Measurements from ENCODE around the gene BCL2L2. TPM values are rescaled to one million over a fixed set of nuclear protein-coding genes. Genes with fewer than 3 reads are reported as not detected.
"Not testable (repeated sequence)": the region's sequence is repeated elsewhere in the genome, so short reads cannot be mapped to it uniquely, and the experiment has no call there.

The BCL2L2 gene
- total RNA-seq, 1 donor from 2014 or later, result 49.2 TPM

DNA sequence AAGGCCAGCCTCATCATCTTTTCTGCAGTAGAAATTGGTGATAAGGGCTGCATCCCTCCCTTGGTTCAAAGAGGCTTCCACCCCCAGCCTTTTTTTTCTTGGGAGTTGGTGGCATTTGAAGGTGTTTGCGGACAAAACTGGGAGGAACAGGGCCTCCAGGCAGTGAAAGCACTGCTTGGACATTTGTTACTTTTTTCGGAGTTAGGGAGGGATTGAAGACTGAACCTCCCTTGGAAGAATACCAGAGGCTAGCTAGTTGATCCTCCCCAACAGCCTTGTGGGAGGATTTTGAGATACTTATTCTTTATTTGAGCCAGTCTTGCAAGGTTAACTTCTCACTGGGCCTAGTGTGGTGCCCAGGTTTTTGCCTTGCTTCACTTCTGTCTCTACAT, 17.8 kb downstream of the BCL2L2 start:
- TF ChIP-seq, protein P1, sequence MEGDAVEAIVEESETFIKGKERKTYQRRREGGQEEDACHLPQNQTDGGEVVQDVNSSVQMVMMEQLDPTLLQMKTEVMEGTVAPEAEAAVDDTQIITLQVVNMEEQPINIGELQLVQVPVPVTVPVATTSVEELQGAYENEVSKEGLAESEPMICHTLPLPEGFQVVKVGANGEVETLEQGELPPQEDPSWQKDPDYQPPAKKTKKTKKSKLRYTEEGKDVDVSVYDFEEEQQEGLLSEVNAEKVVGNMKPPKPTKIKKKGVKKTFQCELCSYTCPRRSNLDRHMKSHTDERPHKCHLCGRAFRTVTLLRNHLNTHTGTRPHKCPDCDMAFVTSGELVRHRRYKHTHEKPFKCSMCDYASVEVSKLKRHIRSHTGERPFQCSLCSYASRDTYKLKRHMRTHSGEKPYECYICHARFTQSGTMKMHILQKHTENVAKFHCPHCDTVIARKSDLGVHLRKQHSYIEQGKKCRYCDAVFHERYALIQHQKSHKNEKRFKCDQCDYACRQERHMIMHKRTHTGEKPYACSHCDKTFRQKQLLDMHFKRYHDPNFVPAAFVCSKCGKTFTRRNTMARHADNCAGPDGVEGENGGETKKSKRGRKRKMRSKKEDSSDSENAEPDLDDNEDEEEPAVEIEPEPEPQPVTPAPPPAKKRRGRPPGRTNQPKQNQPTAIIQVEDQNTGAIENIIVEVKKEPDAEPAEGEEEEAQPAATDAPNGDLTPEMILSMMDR (IDR thresholded peaks at IDR 0.05), result no peak

DNA sequence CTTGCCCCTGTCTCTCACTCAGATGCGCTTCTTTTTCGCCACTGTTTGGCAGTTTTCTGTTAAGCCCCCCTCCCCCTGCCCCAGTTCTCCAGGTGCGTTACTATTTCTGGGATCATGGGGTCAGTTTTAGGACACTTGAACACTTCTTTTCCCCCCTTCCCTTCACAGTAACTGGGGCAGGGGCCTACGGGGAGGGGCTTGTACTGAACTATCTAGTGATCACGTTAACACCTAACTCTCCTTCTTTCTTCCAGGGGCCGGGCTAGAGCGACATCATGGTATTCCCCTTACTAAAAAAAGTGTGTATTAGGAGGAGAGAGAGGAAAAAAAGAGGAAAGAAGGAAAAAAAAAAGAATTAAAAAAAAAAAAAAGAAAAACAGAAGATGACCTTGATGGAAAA, 18.4 kb downstream of the BCL2L2 start:
- DNase-seq (ENCODE audit: low spot score in 2 of 2), result peak in 1 of 2 donors; percentile 55

More for the DNA sequence above, 17.8 kb downstream of the BCL2L2 start:
- Histone ChIP-seq H3K4me3 (no peak overlapping the region), H3K27me3 (no peaks in the 10 kb centered on the region), H3K27ac (no peak overlapping the region), H3K4me1 (peaks cover 5 to 16% of the 10 kb centered on the region in 2 donors), H3K9me3 (no peaks in the 10 kb centered on the region), H3K36me3 (peaks cover 25 to 32% of the 10 kb centered on the region in 2 donors)
- intact Hi-C loops (cut with DNase I), result loop anchor here (5.0 to 10.0 kb wide), 2 partner anchors 233 to 1040 kb away; partner anchors contain the start of genes NFATC4 and THTPA
- no peak for DNase-seq (ENCODE audit: low spot score in 2 of 2)

DNA sequence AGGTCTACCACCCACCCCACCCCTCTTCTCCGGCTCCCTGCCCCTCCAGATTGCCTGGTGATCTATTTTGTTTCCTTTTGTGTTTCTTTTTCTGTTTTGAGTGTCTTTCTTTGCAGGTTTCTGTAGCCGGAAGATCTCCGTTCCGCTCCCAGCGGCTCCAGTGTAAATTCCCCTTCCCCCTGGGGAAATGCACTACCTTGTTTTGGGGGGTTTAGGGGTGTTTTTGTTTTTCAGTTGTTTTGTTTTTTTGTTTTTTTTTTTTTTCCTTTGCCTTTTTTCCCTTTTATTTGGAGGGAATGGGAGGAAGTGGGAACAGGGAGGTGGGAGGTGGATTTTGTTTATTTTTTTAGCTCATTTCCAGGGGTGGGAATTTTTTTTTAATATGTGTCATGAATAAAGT, 19.1 kb downstream of the BCL2L2 start:
- not testable (repeated sequence) for H3K27me3 ChIP-seq; H3K27ac ChIP-seq; H3K4me3 ChIP-seq; DNase-seq (ENCODE audit: low spot score in 2 of 2); H3K9me3 ChIP-seq
- Histone ChIP-seq H3K36me3 (peaks cover 25 to 32% of the 10 kb centered on the region in 2 donors), H3K4me1 (peaks cover 5 to 11% of the 10 kb centered on the region in 2 donors)
- intact Hi-C loops (cut with DNase I), result loop anchor here (10.0 kb wide), 1 partner anchor 1039 kb away; the partner anchor contains the start of gene NFATC4

More for the DNA sequence above, 18.4 kb downstream of the BCL2L2 start:
- peaks cover 25 to 32% of the 10 kb centered on the region in 2 donors for H3K36me3 ChIP-seq
- H3K27ac ChIP-seq, result no peak overlapping the region
- TF ChIP-seq, protein P1 (IDR thresholded peaks at IDR 0.05), result no peak
- peaks cover 5 to 16% of the 10 kb centered on the region in 2 donors for H3K4me1 ChIP-seq
- intact Hi-C loops (cut with DNase I), result loop anchor here (5.0 to 10.0 kb wide), 2 partner anchors 232 to 1040 kb away; partner anchors contain the start of genes NFATC4 and THTPA
- no peak overlapping the region for H3K4me3 ChIP-seq
- no peaks in the 10 kb centered on the region for H3K27me3 ChIP-seq
- no peaks in the 10 kb centered on the region for H3K9me3 ChIP-seq

DNA sequence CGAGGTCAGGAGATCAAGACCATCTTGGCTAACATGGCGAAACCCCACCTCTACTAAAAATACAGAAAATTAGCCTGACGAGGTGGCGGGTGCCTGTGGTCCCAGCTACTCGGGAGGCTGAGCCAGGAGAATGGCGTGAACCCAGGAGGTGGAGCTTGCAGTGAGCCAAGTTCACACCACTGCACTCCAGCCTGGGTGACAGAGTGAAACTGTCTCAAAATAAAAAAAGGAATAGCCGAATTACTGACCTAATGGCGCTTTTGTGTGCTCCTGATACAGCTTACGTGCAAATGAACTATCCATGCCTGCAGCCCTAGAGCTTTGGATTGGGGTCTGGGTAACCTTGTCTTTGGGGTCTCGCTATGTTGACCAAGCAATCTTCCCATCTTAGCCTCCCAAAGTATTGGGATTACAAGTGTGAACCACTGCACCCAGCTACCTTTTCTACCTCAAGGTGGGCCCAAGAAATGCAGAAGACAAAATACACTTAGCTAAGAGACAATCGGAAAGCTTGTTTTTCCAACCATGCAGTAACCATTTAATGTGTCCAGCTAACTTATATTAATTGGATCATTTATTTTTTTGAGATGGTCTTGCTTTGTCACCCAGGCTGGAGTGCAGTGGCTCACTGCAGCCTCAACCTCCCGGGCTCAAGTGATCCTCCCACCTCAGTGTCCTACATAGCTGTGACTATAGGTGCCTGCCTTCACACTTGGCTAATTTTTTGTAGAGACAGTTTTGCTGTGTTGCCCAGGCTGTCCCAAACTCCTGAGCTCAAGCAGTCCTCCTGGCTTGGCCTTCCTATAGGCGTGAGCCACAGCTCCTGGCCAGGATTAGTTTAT, 20.1 kb downstream of the BCL2L2 start:
- Histone ChIP-seq H3K4me3 (no peak overlapping the region), H3K9me3 (no peaks in the 10 kb centered on the region), H3K4me1 (peaks cover 5 to 11% of the 10 kb centered on the region in 2 donors), H3K36me3 (peaks cover 25 to 32% of the 10 kb centered on the region in 2 donors), H3K27me3 (no peaks in the 10 kb centered on the region), H3K27ac (no peak overlapping the region)
- DNase-seq (ENCODE audit: low spot score in 2 of 2), result peak in 1 of 2 donors; percentile 49
- TF ChIP-seq, protein P1 (IDR thresholded peaks at IDR 0.05), result no peak
- intact Hi-C loops (cut with DNase I), result loop anchor here (10.0 kb wide), 1 partner anchor 1038 kb away; the partner anchor contains the start of gene NFATC4

DNA sequence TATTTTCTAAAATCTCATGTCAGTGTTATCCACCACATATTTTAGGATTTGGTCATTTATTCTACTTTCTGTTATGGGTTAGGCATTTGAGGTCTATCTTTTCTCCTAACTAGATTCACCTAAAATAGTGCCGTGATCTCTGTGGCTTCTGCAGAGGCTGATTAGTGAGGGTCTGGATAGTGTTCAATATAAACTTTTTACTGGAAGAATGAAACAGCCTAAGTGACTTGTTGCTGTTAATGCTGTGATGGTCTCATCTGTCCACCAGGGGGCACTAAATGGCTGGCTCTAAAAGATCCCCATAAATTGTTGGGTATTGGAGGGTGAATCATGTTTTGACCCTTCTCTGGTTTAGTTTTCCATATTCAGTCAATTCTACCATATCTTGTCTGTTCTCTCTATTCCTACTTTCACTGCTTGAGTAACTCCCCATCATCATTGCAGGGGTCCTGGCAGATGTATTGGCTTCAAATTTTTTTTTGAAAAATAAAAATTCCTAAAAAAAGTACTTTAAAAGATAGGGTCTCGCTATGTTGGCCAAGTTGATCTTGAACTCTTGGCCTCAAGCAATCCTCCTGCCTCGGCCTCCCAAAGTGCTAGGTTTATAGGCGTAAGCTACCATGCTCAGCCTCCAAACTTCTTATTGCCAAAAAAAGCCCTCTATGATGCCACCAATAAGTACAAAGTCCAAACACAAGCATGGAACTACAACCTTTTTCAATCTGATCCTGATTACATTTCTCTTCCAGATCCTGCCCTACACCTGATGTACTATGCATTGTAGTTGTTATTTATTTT, 21.5 kb downstream of the BCL2L2 start:
- H3K4me3 ChIP-seq, result no peak overlapping the region
- TF ChIP-seq, protein P1 (IDR thresholded peaks at IDR 0.05), result peak; percentile 78 to 88 (median 82)
- DNase-seq (ENCODE audit: low spot score in 2 of 2), result peak in 1 of 2 donors; percentile 85
- no peak overlapping the region for H3K27ac ChIP-seq
- no peaks in the 10 kb centered on the region for H3K9me3 ChIP-seq
- H3K36me3 ChIP-seq, result peaks cover 22 to 29% of the 10 kb centered on the region in 2 donors
- no peaks in the 10 kb centered on the region for H3K27me3 ChIP-seq
- peaks cover under 1 to 2% of the 10 kb centered on the region in 2 donors for H3K4me1 ChIP-seq
- intact Hi-C loops (cut with DNase I), result loop anchor here (1.0 to 10.0 kb wide), 2 partner anchors 52 to 1037 kb away; partner anchors contain the start of gene NFATC4
